ENCODE results near the gene C21orf91. TPM values are rescaled to one million over a fixed set of nuclear protein-coding genes. Genes with fewer than 3 reads are reported as not detected.

C21orf91 gene
- polyA plus RNA-seq, 2 of the 4 experiments (the other 2 are of a cell fraction) = 1.9 to 5.5 TPM

DNA sequence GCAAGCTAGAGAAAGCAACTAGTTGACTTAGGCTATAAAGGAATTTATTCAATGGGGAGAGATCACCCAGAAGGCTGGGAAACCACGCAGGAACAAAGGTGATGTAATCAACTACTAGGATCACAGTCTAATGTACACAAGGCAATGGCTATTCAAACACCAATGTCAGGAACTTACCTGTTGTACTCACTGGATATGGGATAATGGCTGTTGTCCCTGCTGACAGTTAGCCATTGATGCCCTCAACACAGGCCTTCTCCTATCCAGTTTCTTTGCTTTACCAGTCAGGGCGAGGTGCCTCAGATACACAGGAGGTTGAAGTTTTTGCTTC is 32.3 kb downstream of the C21orf91 start:
- H3K9me3 ChIP-seq = no peaks in the 10 kb centered on the region
- H3K4me2 ChIP-seq = no peak overlapping the region
- 89% methylated on average over 2 of the region's 2 CpGs for WGBS (ENCODE audit: missing lambda C conversion rate)
- TF ChIP-seq FOSB (CRISPR knock-in tag; IDR thresholded peaks at IDR 0.05) (no peak), HDAC2 (IDR thresholded peaks at IDR 0.05) (no peak), EP300 (IDR thresholded peaks at IDR 0.05) (no peak), HOXB13 (CRISPR knock-in tag; IDR thresholded peaks at IDR 0.05; ENCODE audit: low read depth) (no peak), CHD4 (IDR thresholded peaks at IDR 0.05; ENCODE audit: borderline replicate concordance) (no peak)
- no peak for FAIRE-seq
- ChIA-PET POLR2A (no interaction called here), CTCF (no interaction called here)
- ATAC-seq = no peak
- H3K27ac ChIP-seq = no peak overlapping the region
- no peak for DNase-seq (ENCODE audit: low read depth in 1 of 2, low spot score in 1 of 2)
- no peak overlapping the region for H3K4me3 ChIP-seq
- no peaks in the 10 kb centered on the region for H3K4me1 ChIP-seq

DNA sequence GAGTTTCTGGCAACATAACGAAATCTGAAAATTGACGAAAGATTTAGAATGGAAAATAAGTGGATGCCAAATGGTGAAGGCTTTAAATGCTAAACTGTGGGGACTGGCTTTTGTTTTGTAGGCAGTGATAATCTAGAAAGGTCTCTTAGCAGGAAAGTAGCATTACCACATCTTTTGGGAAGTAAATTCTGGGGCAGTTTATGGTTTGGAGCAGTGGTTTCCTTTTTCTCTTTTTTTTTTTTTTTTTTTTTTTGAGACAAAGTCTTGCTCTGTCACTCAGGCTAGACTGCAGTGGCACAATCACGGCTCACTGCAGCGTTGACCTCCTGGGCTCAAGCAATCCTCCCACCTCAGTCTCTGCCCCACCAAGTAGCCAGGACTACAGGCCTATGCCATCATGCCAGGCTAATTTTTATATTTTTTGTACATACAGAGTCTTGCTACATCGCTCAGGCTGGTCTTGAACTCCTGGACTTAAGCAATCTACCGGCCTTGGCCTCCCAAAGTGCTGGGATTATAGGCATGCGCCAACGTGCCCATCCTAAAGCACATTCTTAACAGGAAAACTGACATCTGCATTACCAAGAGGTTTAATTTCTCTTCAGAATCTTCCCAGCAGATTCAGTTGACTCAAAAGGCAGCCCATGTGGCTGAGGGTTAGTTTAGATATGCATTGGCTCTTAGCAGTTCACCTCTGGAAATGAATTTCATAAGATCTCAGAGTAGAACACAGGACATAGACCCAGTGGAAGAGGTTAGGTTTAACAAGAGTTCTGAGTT is 32.9 kb downstream of the C21orf91 start:
- POLR2A ChIA-PET = no interaction called here
- H3K4me2 ChIP-seq = no peak overlapping the region
- no peak for TF ChIP-seq GATA3 (IDR thresholded peaks at IDR 0.05; ENCODE audit: borderline replicate concordance)
- TF ChIP-seq, protein P1, sequence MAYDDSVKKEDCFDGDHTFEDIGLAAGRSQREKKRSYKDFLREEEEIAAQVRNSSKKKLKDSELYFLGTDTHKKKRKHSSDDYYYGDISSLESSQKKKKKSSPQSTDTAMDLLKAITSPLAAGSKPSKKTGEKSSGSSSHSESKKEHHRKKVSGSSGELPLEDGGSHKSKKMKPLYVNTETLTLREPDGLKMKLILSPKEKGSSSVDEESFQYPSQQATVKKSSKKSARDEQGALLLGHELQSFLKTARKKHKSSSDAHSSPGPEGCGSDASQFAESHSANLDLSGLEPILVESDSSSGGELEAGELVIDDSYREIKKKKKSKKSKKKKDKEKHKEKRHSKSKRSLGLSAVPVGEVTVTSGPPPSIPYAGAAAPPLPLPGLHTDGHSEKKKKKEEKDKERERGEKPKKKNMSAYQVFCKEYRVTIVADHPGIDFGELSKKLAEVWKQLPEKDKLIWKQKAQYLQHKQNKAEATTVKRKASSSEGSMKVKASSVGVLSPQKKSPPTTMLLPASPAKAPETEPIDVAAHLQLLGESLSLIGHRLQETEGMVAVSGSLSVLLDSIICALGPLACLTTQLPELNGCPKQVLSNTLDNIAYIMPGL (CRISPR knock-in tag; IDR thresholded peaks at IDR 0.05; ENCODE audit: borderline replicate concordance) = no peak
- TF ChIP-seq BHLHE40 (IDR thresholded peaks at IDR 0.05; ENCODE audit: low read depth, low read length) = no peak
- no peak for TF ChIP-seq MYC (IDR thresholded peaks at IDR 0.05; ENCODE audit: borderline replicate concordance, low read length)
- TF ChIP-seq, protein P2, sequence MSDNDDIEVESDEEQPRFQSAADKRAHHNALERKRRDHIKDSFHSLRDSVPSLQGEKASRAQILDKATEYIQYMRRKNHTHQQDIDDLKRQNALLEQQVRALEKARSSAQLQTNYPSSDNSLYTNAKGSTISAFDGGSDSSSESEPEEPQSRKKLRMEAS (IDR thresholded peaks at IDR 0.05) = no peak
- no peak for TF ChIP-seq POLR2A (IDR thresholded peaks at IDR 0.05; ENCODE audit: low read length)
- no peak for TF ChIP-seq TP53 (CRISPR knock-in tag; IDR thresholded peaks at IDR 0.05)
- no peak for TF ChIP-seq CBX2 (IDR thresholded peaks at IDR 0.05; ENCODE audit: borderline replicate concordance, low read depth)
- TF ChIP-seq NPAS2 (CRISPR knock-in tag; IDR thresholded peaks at IDR 0.05; ENCODE audit: borderline replicate concordance) = no peak
- no peak for TF ChIP-seq NFE2L2 (conservative IDR thresholded peaks at IDR 0.05; ENCODE audit: low read length)
- TF ChIP-seq, protein P3, sequence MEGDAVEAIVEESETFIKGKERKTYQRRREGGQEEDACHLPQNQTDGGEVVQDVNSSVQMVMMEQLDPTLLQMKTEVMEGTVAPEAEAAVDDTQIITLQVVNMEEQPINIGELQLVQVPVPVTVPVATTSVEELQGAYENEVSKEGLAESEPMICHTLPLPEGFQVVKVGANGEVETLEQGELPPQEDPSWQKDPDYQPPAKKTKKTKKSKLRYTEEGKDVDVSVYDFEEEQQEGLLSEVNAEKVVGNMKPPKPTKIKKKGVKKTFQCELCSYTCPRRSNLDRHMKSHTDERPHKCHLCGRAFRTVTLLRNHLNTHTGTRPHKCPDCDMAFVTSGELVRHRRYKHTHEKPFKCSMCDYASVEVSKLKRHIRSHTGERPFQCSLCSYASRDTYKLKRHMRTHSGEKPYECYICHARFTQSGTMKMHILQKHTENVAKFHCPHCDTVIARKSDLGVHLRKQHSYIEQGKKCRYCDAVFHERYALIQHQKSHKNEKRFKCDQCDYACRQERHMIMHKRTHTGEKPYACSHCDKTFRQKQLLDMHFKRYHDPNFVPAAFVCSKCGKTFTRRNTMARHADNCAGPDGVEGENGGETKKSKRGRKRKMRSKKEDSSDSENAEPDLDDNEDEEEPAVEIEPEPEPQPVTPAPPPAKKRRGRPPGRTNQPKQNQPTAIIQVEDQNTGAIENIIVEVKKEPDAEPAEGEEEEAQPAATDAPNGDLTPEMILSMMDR (IDR thresholded peaks at IDR 0.05) = no peak
- no peak overlapping the region for H3K27ac ChIP-seq
- DNase-seq (ENCODE audit: low read depth in 1 of 2, low spot score in 1 of 2) (no peak), ATAC-seq (no peak), FAIRE-seq (no peak)
- no peak overlapping the region for H3K4me3 ChIP-seq
- no peaks in the 10 kb centered on the region for H3K4me1 ChIP-seq
- WGBS (ENCODE audit: missing lambda C conversion rate) = 90% methylated on average over 8 of the region's 8 CpGs
- H3K9me3 ChIP-seq = no peaks in the 10 kb centered on the region
- CTCF ChIA-PET = no interaction called here

DNA sequence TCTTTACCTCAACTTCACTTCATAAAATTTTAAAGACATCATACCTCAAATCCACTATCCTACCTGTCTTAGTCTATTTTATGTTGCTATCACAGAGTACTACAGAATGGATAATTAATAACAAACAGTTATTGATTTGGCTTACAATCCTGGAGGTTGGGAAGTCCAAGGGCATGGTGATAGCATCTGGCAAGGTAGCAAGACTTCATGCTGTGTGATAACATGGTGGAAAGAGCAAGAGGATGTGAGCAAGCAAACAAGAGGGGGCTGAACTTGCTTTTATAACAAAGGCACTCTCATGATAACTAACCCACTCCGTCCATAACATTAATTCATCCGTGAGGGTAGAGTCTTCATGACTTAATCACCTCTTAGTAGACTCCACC is 33.8 kb downstream of the C21orf91 start:
- ChIA-PET CTCF (no interaction called here), POLR2A (no interaction called here)
- Histone ChIP-seq H3K4me3 (no peak overlapping the region), H3K4me1 (no peaks in the 10 kb centered on the region), H3K4me2 (no peak overlapping the region), H3K9me3 (no peaks in the 10 kb centered on the region), H3K27ac (no peak overlapping the region)
- DNase-seq (ENCODE audit: low read depth in 1 of 2, low spot score in 1 of 2) (no peak), ATAC-seq (no peak), FAIRE-seq (no peak)
- WGBS (ENCODE audit: missing lambda C conversion rate) = 90% methylated on average over 2 of the region's 2 CpGs
- TF ChIP-seq ZFP36 (IDR thresholded peaks at IDR 0.05; ENCODE audit: borderline replicate concordance, partially characterized antibody) = no peak
- no peak for TF ChIP-seq JUNB (IDR thresholded peaks at IDR 0.05)
- no peak for TF ChIP-seq POLR2A (IDR thresholded peaks at IDR 0.05; ENCODE audit: low read length)
- TF ChIP-seq, protein P4, sequence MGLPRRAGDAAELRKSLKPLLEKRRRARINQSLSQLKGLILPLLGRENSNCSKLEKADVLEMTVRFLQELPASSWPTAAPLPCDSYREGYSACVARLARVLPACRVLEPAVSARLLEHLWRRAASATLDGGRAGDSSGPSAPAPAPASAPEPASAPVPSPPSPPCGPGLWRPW (IDR thresholded peaks at IDR 0.05) = no peak
- TF ChIP-seq RCOR1 (IDR thresholded peaks at IDR 0.05; ENCODE audit: low read depth, low read length) = no peak
- TF ChIP-seq, protein P5, sequence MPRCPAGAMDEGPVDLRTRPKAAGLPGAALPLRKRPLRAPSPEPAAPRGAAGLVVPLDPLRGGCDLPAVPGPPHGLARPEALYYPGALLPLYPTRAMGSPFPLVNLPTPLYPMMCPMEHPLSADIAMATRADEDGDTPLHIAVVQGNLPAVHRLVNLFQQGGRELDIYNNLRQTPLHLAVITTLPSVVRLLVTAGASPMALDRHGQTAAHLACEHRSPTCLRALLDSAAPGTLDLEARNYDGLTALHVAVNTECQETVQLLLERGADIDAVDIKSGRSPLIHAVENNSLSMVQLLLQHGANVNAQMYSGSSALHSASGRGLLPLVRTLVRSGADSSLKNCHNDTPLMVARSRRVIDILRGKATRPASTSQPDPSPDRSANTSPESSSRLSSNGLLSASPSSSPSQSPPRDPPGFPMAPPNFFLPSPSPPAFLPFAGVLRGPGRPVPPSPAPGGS (IDR thresholded peaks at IDR 0.05) = no peak
- TF ChIP-seq MYC (IDR thresholded peaks at IDR 0.05; ENCODE audit: borderline replicate concordance, low read length) = no peak
- TF ChIP-seq EP300 (IDR thresholded peaks at IDR 0.05) = no peak
- no peak for TF ChIP-seq PHF8 (IDR thresholded peaks at IDR 0.05; ENCODE audit: borderline replicate concordance, low read depth)
- TF ChIP-seq NFE2L2 (conservative IDR thresholded peaks at IDR 0.05; ENCODE audit: low read length) = no peak
- no peak for TF ChIP-seq HDAC2 (IDR thresholded peaks at IDR 0.05)
- TF ChIP-seq, protein P6, sequence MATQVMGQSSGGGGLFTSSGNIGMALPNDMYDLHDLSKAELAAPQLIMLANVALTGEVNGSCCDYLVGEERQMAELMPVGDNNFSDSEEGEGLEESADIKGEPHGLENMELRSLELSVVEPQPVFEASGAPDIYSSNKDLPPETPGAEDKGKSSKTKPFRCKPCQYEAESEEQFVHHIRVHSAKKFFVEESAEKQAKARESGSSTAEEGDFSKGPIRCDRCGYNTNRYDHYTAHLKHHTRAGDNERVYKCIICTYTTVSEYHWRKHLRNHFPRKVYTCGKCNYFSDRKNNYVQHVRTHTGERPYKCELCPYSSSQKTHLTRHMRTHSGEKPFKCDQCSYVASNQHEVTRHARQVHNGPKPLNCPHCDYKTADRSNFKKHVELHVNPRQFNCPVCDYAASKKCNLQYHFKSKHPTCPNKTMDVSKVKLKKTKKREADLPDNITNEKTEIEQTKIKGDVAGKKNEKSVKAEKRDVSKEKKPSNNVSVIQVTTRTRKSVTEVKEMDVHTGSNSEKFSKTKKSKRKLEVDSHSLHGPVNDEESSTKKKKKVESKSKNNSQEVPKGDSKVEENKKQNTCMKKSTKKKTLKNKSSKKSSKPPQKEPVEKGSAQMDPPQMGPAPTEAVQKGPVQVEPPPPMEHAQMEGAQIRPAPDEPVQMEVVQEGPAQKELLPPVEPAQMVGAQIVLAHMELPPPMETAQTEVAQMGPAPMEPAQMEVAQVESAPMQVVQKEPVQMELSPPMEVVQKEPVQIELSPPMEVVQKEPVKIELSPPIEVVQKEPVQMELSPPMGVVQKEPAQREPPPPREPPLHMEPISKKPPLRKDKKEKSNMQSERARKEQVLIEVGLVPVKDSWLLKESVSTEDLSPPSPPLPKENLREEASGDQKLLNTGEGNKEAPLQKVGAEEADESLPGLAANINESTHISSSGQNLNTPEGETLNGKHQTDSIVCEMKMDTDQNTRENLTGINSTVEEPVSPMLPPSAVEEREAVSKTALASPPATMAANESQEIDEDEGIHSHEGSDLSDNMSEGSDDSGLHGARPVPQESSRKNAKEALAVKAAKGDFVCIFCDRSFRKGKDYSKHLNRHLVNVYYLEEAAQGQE (IDR thresholded peaks at IDR 0.05) = no peak
- TF ChIP-seq ZNF302 (CRISPR knock-in tag; IDR thresholded peaks at IDR 0.05) = no peak
- no peak for TF ChIP-seq ZC3H11A (IDR thresholded peaks at IDR 0.05)

Measured in A549 (cell line).